Neuronal stem cell (in vitro differentiated cells): Measurements from ENCODE around the gene TSSK6.

Source experiments
- DNase-seq: peaks from one replicate; pipeline ENCODE4 v3.0.0-alpha.2; 2013; ENCODE audit warnings: low spot score
- H2AFZ ChIP-seq: one replicate; pipeline ENCODE4 v1.6.1; 2013; ENCODE audit warnings: mild to moderate bottlenecking, low read length, inconsistent platforms
- H2AK5ac ChIP-seq: 2 replicates; pipeline ENCODE4 v1.6.1; 2013; ENCODE audit warnings: low read depth, mild to moderate bottlenecking, inconsistent platforms, low read length, moderate library complexity, mixed read lengths
- H2BK120ac ChIP-seq: 2 replicates; pipeline ENCODE4 v1.6.1; 2013; ENCODE audit warnings: low read depth, mild to moderate bottlenecking, inconsistent platforms, low read length, moderate library complexity, mixed read lengths
- H2BK12ac ChIP-seq: one replicate; pipeline ENCODE4 v1.6.1; 2013; ENCODE audit warnings: low read length, inconsistent platforms
- H2BK15ac ChIP-seq: 2 replicates; pipeline ENCODE4 v1.6.1; 2013; ENCODE audit warnings: mild to moderate bottlenecking, low read length, inconsistent platforms, mixed read lengths
- H2BK5ac ChIP-seq: one replicate; pipeline ENCODE4 v1.6.1; 2013; ENCODE audit warnings: inconsistent platforms, mild to moderate bottlenecking, low read length, moderate library complexity
- H3K14ac ChIP-seq: one replicate; pipeline ENCODE4 v1.6.1; 2013; ENCODE audit warnings: low read length, inconsistent platforms
- H3K18ac ChIP-seq: 2 replicates; pipeline ENCODE4 v1.6.1; 2013; ENCODE audit warnings: low read length, inconsistent platforms
- H3K23ac ChIP-seq: 2 replicates; pipeline ENCODE4 v1.6.1; 2013; ENCODE audit warnings: low read depth, mild to moderate bottlenecking, mixed read lengths, low read length, inconsistent platforms; ENCODE audit not compliant: poor library complexity
- H3K27ac ChIP-seq: replicated peaks from 3 replicates; pipeline ENCODE4 v1.5.1; 2013; ENCODE audit warnings: low read length, inconsistent platforms
- H3K27me3 ChIP-seq, 3 experiments: 2 replicates each; pipeline ENCODE4 v1.6.1; 2013; ENCODE audit warnings: low read length in 3 of 3, mild to moderate bottlenecking in 2 of 3, inconsistent platforms in 1 of 3, low read depth in 1 of 3, mixed read lengths in 1 of 3, moderate library complexity in 1 of 3; ENCODE audit not compliant: control insufficient read depth in 3 of 3, insufficient read depth in 3 of 3
- H3K36me3 ChIP-seq, 2 donors: replicated peaks in 1 of 2; 2 replicates each; pipeline ENCODE4 v1.6.1; 2013; ENCODE audit warnings: low read length in 2 of 2; ENCODE audit not compliant: control insufficient read depth in 2 of 2, insufficient read depth in 2 of 2
- H3K4ac ChIP-seq: 2 replicates; pipeline ENCODE4 v1.6.1; 2013; ENCODE audit warnings: inconsistent platforms, mild to moderate bottlenecking, low read length, moderate library complexity
- H3K4me1 ChIP-seq, 2 donors: 1 replicate in 1 of 2; 2 replicates in 1 of 2; pipeline ENCODE4 v1.6.1; 2013; ENCODE audit warnings: low read length in 2 of 2, low read depth in 1 of 2; ENCODE audit not compliant: control insufficient read depth in 2 of 2, insufficient read depth in 1 of 2
- H3K4me2 ChIP-seq: one replicate; pipeline ENCODE4 v1.6.1; 2013; ENCODE audit warnings: mild to moderate bottlenecking, low read length, inconsistent platforms; ENCODE audit not compliant: insufficient read depth, poor library complexity, severe bottlenecking
- H3K4me3 ChIP-seq, 2 donors: 2 replicates each; pipeline ENCODE4 v1.5.1; 2013; ENCODE audit warnings: low read length in 2 of 2, mild to moderate bottlenecking in 2 of 2, inconsistent platforms in 1 of 2, moderate library complexity in 1 of 2
- H3K79me1 ChIP-seq: one replicate; pipeline ENCODE4 v1.6.1; 2013; ENCODE audit warnings: low read depth, mild to moderate bottlenecking, inconsistent platforms, low read length, moderate library complexity
- H3K9ac ChIP-seq: one replicate; pipeline ENCODE4 v1.6.1; 2013; ENCODE audit warnings: mild to moderate bottlenecking, low read depth, low read length, inconsistent platforms; ENCODE audit not compliant: poor library complexity
- H3K9me3 ChIP-seq, 2 donors: replicated peaks in 1 of 2; 2 replicates each; pipeline versions ENCODE3 to v1.6.1; 2013; ENCODE audit warnings: low read length in 2 of 2, mild to moderate bottlenecking in 2 of 2, inconsistent platforms in 1 of 2, low read depth in 1 of 2, mixed read lengths in 1 of 2, moderate library complexity in 1 of 2; ENCODE audit not compliant: control insufficient read depth in 2 of 2, insufficient read depth in 1 of 2
- H4K8ac ChIP-seq: one replicate; pipeline ENCODE4 v1.6.1; 2013; ENCODE audit warnings: low read depth, mild to moderate bottlenecking, inconsistent platforms, low read length, moderate library complexity
- H4K91ac ChIP-seq: one replicate; pipeline ENCODE4 v1.6.1; 2013; ENCODE audit warnings: low read length, low read depth, mild to moderate bottlenecking, inconsistent platforms; ENCODE audit not compliant: poor library complexity
- WGBS, 2 donors: extraction: QIAGEN DNeasy Blood & Tissue Kit; methylation state at CpG; one replicate each; pipeline ENCODE4 v1.1.7; 2013; ENCODE audit warnings: missing lambda C conversion rate in 2 of 2, mixed read lengths in 1 of 2; ENCODE audit not compliant: insufficient read length in 2 of 2, insufficient replicate concordance in 1 of 2; ENCODE audit errors: extremely low coverage in 2 of 2; 5-methylcytosine and 5-hydroxymethylcytosine counted together

TSSK6 gene

DNA sequence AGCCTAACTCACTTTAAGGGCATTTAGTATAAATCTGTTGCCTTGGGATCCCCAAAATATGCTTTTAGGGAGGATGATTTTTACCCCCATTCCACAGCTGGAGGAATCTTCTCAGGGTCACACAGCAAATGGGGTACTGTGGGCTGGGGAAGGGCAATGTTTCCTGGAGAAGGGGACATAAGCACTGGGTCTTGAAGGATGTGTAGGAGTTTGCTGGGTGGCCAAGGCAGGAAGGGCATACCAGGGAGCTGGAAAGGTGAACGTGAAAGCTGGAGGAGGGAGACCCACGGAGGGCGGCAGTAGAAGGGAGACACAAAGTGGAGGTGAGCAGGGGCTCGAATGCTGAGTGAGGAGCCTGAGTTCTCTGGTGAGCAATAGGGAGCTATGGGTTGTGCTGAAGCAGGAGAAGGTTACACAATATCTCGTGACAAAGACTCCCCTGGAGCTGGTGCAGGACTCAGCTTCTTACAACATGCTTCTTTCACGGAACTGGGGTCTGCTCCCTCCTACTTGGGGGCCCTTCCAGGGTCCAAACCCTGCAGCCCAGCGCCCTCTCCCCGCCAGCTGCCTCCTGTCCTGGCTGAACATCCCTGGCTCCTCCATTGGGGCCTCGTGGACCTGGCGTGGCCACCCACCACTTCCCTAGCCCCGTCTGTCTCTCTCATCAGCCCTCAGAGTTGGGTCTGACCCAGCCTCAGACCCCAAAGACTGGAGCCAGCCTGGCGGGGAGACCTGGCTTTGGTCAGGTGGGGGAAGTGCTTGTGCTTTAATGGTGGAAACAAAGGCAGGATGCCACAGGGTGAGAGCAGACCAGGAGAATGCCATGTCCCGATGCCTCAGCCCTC, 33.8 kb upstream of the TSSK6 start:
- Histone ChIP-seq H3K9me3 (no peaks in the 10 kb centered on the region), H3K18ac (no peak overlapping the region), H2AFZ (peak overlapping the region; percentile 9), H3K14ac (no peak overlapping the region), H4K8ac (no peak overlapping the region), H2BK12ac (no peak overlapping the region), H3K79me1 (no peaks in the 10 kb centered on the region), H3K4me3 (no peak overlapping the region), H3K4ac (no peak overlapping the region), H3K27ac (no peak overlapping the region), H3K4me2 (no peak overlapping the region), H2BK5ac (no peak overlapping the region), H3K23ac (peak overlapping the region; percentile 32), H4K91ac (no peak overlapping the region), H3K9ac (no peak overlapping the region), H2BK15ac (no peak overlapping the region), H3K4me1 (peaks cover 0 to 2% of the 10 kb centered on the region in 2 donors), H3K27me3 (no peaks in the 10 kb centered on the region), H3K36me3 (no peaks in the 10 kb centered on the region), H2BK120ac (no peak overlapping the region), H2AK5ac (peak overlapping the region; percentile 53)
- no CpG with 5 or more reads among the region's 13 CpGs for WGBS, 2 donors
- DNase-seq = no peak

- Histone ChIP-seq H3K23ac (peak overlapping the region; percentile 85), H3K36me3 (no peaks in the 10 kb centered on the region)
- WGBS, 2 donors = no CpG with 5 or more reads among the region's 15 CpGs
Observed at GRCh38 chr19:19547674-19548336, 32.5 kb upstream of the TSSK6 start.

GRCh38 chr19:19546751-19547162, 31.4 kb upstream of the TSSK6 start:
- no peak overlapping the region for H3K4me3 ChIP-seq
- peak overlapping the region; percentile 53 for H2BK5ac ChIP-seq
- no peak overlapping the region for H2BK12ac ChIP-seq
- no peak overlapping the region for H4K8ac ChIP-seq
- no peaks in the 10 kb centered on the region for H3K36me3 ChIP-seq
- H2BK15ac ChIP-seq = no peak overlapping the region
- no peak overlapping the region for H2AFZ ChIP-seq
- no peak for DNase-seq
- no peak overlapping the region for H3K27ac ChIP-seq
- no peaks in the 10 kb centered on the region for H3K79me1 ChIP-seq
- H3K9me3 ChIP-seq = no peaks in the 10 kb centered on the region
- WGBS, 2 donors = no CpG with 5 or more reads among the region's 19 CpGs
- H2BK120ac ChIP-seq = peak overlapping the region; percentile 31
- H2AK5ac ChIP-seq = peak overlapping the region; percentile 84
- peaks cover 0 to 2% of the 10 kb centered on the region in 2 donors for H3K4me1 ChIP-seq
- H3K23ac ChIP-seq = peak overlapping the region; percentile 65
- H3K9ac ChIP-seq = peak overlapping the region; percentile 77
- no peak overlapping the region for H4K91ac ChIP-seq
- H3K4me2 ChIP-seq = no peak overlapping the region
- H3K18ac ChIP-seq = peak overlapping the region; percentile 80
- no peaks in the 10 kb centered on the region for H3K27me3 ChIP-seq
- no peak overlapping the region for H3K4ac ChIP-seq
- H3K14ac ChIP-seq = no peak overlapping the region

More at GRCh38 chr19:19547674-19548336, 32.5 kb upstream of the TSSK6 start:
- peak overlapping the region; percentile 71 for H3K18ac ChIP-seq
- H3K4me1 ChIP-seq = peaks cover 0 to 2% of the 10 kb centered on the region in 2 donors
- H2BK12ac ChIP-seq = no peak overlapping the region
- H3K27me3 ChIP-seq = no peaks in the 10 kb centered on the region
- H4K8ac ChIP-seq = no peak overlapping the region
- no peaks in the 10 kb centered on the region for H3K79me1 ChIP-seq
- no peak for DNase-seq
- no peak overlapping the region for H3K27ac ChIP-seq
- no peak overlapping the region for H2BK120ac ChIP-seq
- H2BK5ac ChIP-seq = peak overlapping the region; percentile 60
- no peak overlapping the region for H3K4ac ChIP-seq
- peak overlapping the region; percentile 84 for H2AK5ac ChIP-seq
- H3K4me2 ChIP-seq = no peak overlapping the region
- H3K4me3 ChIP-seq = no peak overlapping the region
- no peaks in the 10 kb centered on the region for H3K9me3 ChIP-seq
- no peak overlapping the region for H4K91ac ChIP-seq
- H3K9ac ChIP-seq = no peak overlapping the region
- peak overlapping the region; percentile 82 for H3K14ac ChIP-seq
- H2AFZ ChIP-seq = no peak overlapping the region
- H2BK15ac ChIP-seq = no peak overlapping the region

DNA sequence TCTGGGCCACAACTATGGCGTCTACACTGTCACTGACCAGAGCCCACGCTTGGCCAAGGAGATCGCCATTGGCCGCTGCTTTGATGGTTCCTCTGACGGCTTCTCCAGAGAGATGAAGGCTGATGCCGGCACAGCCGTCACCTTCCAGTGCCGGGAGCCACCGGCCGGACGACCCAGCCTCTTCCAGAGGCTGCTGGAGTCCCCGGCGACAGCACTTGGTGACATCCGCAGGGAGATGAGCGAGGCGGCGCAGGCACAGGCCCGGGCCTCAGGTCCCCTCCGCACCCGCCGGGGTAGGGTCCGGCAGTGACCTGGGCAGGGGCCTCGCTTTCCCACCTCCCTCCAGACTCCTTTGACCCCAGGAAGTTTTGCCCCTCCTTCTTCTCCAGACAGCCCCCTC, 30.4 kb upstream of the TSSK6 start:
- DNase-seq = no peak
- H2AFZ ChIP-seq = no peak overlapping the region
- peaks cover 0 to 2% of the 10 kb centered on the region in 2 donors for H3K4me1 ChIP-seq

More for the DNA sequence above, 30.4 kb upstream of the TSSK6 start:
- no peak overlapping the region for H3K9ac ChIP-seq
- no peak overlapping the region for H3K23ac ChIP-seq
- H3K79me1 ChIP-seq = no peaks in the 10 kb centered on the region
- no peak overlapping the region for H3K14ac ChIP-seq
- no peak overlapping the region for H4K8ac ChIP-seq
- H2BK12ac ChIP-seq = no peak overlapping the region
- H3K18ac ChIP-seq = no peak overlapping the region
- H3K36me3 ChIP-seq = no peaks in the 10 kb centered on the region
- H2AK5ac ChIP-seq = no peak overlapping the region
- H3K27me3 ChIP-seq = peaks cover 0 to 7% (median 0%) of the 10 kb centered on the region in 3 experiments
- H4K91ac ChIP-seq = no peak overlapping the region
- H2BK120ac ChIP-seq = no peak overlapping the region
- no peak overlapping the region for H3K27ac ChIP-seq
- no peak overlapping the region for H3K4me3 ChIP-seq
- no CpG with 5 or more reads among the region's 23 CpGs for WGBS, 2 donors
- no peaks in the 10 kb centered on the region for H3K9me3 ChIP-seq
- no peak overlapping the region for H3K4me2 ChIP-seq
- H3K4ac ChIP-seq = no peak overlapping the region
- H2BK15ac ChIP-seq = no peak overlapping the region
- no peak overlapping the region for H2BK5ac ChIP-seq
